Jurkat, Clone E6-1 (cell line): ENCODE measurements around the gene USP10.
A peak's percentile ranks its signal among the peaks of the same experiment; 100 is the strongest.

Experiments used
- DNase-seq: peaks from one replicate; pipeline ENCODE4 v3.0.0-alpha.2; 2011; ENCODE audit warnings: low read depth, low spot score
- H3K4me3 ChIP-seq: 2 replicates; pipeline ENCODE4 v1.5.1; 2011; ENCODE audit warnings: mild to moderate bottlenecking, low read length, control low read depth, moderate library complexity

Gene USP10

GRCh38 chr16:84810518-84811273, 110.9 kb downstream of the USP10 start:
- DNase-seq, result peak; percentile 77
- no peak overlapping the region for H3K4me3 ChIP-seq

DNA sequence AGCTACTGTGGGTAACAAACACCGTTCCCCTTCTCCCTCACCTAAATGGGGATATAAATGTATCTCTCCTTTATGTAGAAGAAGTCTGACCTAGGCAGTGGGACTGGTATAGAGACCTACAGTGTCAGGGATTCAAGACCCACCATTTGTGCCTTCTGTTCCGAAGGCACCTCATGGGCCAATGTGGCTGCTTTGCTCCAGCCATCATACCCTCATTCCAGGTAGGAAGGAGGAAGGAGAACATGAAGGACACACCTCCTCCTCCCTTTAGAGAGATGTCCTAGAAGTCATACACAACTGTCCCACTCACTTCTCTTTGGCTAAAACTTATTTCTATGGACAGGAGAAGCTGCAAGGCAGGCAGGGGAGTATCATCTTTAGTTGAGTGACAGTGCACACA, 111.7 kb downstream of the USP10 start:
- H3K4me3 ChIP-seq, result no peak overlapping the region
- DNase-seq, result no peak

GRCh38 chr16:84813141-84813934, 113.5 kb downstream of the USP10 start:
- DNase-seq, result no peak
- no peak overlapping the region for H3K4me3 ChIP-seq

DNA sequence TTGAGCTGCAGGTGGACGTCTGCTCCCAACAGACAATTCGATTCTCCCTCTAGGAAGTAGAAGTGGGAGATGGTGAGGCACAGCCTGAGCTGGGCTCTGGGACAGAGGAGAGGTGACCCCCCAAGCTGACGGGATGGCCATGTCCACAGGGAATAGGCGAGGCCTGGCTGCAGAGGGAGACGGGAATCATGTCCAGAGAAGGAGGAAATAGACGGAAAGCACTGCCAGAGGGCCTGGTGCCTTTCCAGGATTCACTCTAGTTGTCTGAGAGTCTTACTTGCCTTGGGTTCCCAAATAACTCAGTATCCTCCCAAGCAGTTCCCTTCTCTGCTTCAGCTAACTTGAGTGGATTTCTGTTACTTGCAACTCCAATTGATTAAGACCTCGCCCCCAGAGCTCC, 115.7 kb downstream of the USP10 start:
- no peak overlapping the region for H3K4me3 ChIP-seq
- no peak for DNase-seq

DNA sequence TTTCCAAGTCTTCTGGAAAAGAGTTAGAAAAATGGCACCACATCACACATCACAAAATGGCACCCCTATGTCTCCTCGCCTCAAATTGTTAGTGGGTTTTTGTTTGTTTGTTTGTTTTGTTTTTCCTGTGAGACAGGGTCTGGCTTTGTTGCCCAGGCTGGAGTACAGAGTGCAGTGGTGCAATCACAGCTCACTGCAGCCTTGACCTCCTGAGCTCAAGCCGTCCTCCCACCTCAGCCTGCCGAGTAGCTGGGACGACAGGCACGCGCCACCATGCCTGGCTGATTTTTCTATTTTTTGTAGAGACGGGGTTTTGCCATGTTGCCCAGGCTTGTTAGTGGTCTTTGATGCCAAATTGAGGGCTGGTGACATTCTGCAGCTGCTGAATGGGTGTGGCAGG, 116.2 kb downstream of the USP10 start:
- no peak for DNase-seq
- no peak overlapping the region for H3K4me3 ChIP-seq

DNA sequence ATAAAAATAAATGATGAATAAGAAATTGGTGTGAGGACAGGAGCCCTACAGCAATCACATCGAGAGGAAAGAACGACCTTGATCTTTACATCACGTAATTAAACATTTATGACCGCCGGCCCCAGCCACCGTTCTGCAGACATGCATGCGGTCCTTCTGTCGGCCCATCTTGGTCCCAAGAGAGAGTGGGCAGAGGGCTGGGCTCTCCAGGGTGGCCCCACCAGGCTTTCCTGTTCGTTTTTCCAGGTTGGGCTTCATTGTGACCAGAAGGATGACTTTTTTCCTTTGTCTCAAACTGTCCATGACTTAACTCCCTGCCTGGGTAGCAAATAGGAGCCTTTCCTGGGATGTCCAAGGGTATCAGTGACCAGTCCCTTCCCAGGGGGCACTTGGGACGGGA, 116.7 kb downstream of the USP10 start:
- no peak overlapping the region for H3K4me3 ChIP-seq
- DNase-seq, result no peak

DNA sequence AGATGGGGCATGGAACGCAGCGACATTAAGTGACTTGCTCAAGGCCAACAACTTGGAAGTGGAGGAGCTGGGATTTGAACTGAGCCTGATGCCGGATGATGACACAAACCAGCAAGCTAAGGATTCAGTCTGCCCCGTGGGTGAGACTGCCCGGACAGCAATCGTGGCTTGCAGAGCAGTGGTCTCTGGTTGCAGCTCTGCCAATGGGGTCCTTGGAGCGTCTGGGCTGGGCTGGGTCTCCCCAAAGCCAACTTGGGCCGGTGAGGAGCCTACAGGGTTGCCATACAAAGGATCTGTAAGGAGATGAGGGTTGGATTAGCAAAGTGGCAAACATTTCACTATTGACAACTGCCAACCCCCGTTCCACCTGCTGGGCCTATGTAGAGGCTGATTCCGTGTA, 117.4 kb downstream of the USP10 start:
- H3K4me3 ChIP-seq, result no peak overlapping the region

GRCh38 chr16:84817613-84818012, 117.8 kb downstream of the USP10 start:
- DNase-seq, result no peak
- H3K4me3 ChIP-seq, result no peak overlapping the region

More for the DNA sequence above, 117.4 kb downstream of the USP10 start:
- DNase-seq, result no peak

- no peak for DNase-seq
- H3K4me3 ChIP-seq, result no peak overlapping the region
Observed at GRCh38 chr16:84818133-84818532, 118.3 kb downstream of the USP10 start.

- no peak for DNase-seq
- no peak overlapping the region for H3K4me3 ChIP-seq
Observed at GRCh38 chr16:84818989-84819643, 119.3 kb downstream of the USP10 start.

DNA sequence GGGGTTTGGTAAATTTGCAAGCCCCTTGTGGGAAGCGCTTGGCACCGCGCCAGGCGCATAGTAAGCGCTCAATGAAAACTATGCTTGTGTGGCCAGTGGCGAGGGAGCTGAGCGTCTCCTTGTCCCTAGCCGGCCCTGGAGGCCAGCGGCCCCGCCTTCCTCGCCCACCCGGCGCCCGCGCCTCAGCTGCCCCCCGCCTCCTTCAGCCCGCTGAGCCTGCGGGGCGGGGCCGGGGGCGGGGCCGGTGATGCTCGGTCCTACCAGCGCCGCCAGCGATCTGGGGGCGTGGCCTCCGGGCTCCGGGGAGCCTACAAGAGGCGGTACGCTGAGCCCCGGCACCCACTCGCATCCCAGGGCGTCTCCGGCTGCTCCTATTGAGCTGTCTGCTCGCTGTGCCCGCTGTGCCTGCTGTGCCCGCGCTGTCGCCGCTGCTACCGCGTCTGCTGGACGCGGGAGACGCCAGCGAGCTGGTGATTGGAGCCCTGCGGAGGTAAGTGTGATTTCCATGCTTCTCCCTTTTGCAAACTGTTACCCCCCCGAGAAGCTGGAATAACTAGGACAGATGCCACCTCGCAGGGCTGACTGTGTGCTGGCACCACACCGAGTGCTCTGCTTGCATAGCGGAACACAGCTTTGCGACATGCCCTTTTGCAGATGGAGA, 120.0 kb downstream of the USP10 start, which contains the start of gene CRISPLD2:
Gene CRISPLD2, plus strand, starts transcription at position 342 of the 661 bp plus-strand sequence. CDS start 18,511 bp downstream, outside the sequence.
- DNase-seq, result peak; percentile 75
- H3K4me3 ChIP-seq, result peak within 1 kb of the TSS; percentile 29

DNA sequence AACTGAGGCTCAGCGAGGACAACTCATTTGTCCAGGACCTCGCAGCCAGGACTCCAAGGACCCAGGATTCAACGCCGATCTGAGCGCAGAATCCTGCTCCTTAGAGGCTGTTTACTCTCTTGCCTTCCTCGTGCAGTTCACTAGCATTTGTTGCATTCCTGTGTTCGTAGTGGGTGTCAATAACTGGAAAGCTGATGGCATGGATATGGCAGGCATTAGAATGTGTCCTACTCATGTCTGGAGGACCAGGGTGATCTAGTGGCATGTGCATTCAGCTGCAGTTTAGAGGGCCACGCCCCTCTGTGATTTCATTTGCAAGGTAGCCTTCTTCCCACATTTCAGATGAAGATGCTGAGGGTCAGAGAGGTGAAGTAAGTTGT, 120.5 kb downstream of the USP10 start:
- DNase-seq, result no peak
- no peak overlapping the region; the same call in 1 of the 2 replicates for H3K4me3 ChIP-seq

GRCh38 chr16:84820771-84821170, 121.0 kb downstream of the USP10 start:
- DNase-seq, result no peak
- H3K4me3 ChIP-seq, result no peak overlapping the region

DNA sequence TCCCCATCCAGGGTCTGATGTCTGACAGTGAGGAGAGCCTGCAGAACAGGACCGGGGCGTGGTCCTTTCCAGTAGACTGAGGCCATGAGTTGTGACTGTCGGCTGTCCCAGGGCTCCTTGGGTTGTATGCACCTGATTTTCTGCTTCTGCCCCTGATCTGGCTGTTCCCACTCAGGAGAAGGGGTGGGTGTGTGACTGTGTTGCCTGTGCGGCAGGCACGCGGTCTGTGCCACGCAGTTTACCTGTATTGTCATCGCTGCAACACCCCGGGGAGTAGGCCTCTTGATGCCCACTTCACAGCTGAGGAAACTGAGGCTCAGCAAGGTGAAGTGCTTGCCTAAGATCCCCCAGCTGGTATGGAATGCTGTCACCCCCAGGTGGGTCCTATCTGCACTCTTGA, 121.4 kb downstream of the USP10 start:
- DNase-seq, result no peak
- no peak overlapping the region for H3K4me3 ChIP-seq

GRCh38 chr16:84821728-84822689, 122.2 kb downstream of the USP10 start:
- DNase-seq, result no peak
- no peak overlapping the region for H3K4me3 ChIP-seq

- DNase-seq, result no peak
- no peak overlapping the region for H3K4me3 ChIP-seq
Observed at GRCh38 chr16:84822990-84823389, 123.2 kb downstream of the USP10 start.

DNA sequence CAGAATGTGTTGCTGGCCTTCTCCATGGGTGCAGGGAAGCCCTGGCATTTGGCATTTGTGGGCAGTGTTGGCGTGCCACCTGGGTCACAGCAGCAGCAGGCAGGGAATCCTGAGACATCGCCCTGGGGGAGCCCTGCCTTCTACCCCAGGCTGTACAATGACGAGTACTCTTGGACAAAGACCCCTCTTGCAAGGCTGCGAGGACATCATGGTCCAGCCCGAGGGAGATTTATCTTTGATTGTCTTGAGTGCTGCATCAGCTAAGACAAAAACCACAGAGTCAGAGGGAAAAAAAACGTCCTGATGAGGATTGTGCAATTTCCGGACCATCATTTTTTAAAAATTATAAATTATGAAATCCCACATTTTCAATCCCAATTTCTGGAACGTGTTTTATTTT, 123.7 kb downstream of the USP10 start:
- H3K4me3 ChIP-seq, result no peak overlapping the region
- no peak for DNase-seq

GRCh38 chr16:84823926-84824325, 124.1 kb downstream of the USP10 start:
- no peak for DNase-seq
- H3K4me3 ChIP-seq, result no peak overlapping the region
